NCI-H748 (cell line): ENCODE data around the gene TPO.
"Not testable (repeated sequence)": the region's sequence is repeated elsewhere in the genome, so short reads cannot be mapped to it uniquely, and the experiment has no call there.

Experiments used
- DNase-seq: peaks from one replicate; lab custom pipeline; 2025; ENCODE audit not compliant: unreplicated experiment; lab: John Stamatoyannopoulos, UW

TPO gene

GRCh38 chr2:1482253-1482675, 69.0 kb downstream of the TPO start:
- DNase-seq, result no peak

- DNase-seq, result no peak
Measured at GRCh38 chr2:1482981-1483380, 69.7 kb downstream of the TPO start.

DNA sequence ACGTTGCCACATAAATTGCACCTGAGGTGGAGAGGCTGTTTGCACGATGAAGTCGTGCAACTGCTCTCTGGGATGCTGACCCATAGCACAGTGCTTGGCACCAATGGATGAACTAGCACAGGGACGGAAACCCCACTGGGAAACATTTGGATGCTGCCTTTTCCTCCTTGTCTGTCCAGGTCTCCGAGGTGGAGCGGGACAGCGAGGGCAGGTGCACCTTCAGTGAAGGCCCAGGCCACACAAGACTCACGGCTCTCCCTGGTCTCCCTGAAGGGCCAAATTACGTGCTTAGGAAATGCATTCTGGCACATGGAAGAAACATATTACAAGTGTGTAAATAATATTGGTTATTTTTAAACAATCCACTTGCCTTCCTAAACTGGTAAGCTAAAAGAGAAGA, 70.3 kb downstream of the TPO start:
- no peak for DNase-seq

GRCh38 chr2:1484131-1484884, 71.0 kb downstream of the TPO start:
- no peak for DNase-seq

GRCh38 chr2:1486670-1487069, 73.4 kb downstream of the TPO start:
- DNase-seq, result no peak

GRCh38 chr2:1487758-1488157, 74.5 kb downstream of the TPO start:
- no peak for DNase-seq

- no peak for DNase-seq
Measured at GRCh38 chr2:1488181-1488671, 75.0 kb downstream of the TPO start.

DNA sequence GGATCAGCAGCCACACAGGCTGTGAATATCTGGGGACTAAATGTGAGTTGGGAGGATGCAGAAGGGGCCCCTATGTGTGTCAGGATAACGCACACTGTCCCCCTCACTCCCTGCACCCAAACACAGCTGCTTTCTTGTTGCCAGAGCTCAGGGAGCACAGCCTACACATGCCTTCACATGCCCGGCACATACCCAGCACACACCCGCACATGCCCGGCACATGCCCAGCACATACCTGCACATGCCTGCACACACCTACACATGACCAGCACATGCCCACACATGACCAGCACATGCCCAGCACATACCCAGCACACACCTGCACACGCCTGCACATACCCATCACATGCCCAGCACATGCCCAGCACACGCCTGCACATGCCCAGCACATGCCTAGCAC, 75.6 kb downstream of the TPO start:
- DNase-seq, result no peak

DNA sequence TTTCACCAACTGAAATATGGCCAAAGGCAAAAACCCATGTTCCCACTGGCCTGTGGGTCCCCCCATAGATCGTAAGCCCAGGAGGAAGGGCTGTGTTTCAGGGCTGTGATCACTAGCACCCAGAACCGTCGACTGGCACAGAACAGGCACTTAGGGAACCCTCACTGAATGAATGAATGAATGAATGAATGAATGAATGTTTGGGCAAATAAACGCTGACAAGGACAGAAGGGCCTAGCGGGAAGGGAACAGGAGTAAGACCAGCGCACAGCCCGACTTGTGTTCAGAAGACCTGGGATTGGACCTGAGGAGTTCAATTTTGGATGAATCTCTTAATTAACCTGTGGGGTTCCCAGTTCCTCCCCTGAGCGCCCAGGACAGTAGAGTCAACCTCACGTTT, 76.2 kb downstream of the TPO start:
- DNase-seq, result no peak

- not testable (repeated sequence) for DNase-seq
Measured at GRCh38 chr2:1490381-1490780, 77.1 kb downstream of the TPO start.

DNA sequence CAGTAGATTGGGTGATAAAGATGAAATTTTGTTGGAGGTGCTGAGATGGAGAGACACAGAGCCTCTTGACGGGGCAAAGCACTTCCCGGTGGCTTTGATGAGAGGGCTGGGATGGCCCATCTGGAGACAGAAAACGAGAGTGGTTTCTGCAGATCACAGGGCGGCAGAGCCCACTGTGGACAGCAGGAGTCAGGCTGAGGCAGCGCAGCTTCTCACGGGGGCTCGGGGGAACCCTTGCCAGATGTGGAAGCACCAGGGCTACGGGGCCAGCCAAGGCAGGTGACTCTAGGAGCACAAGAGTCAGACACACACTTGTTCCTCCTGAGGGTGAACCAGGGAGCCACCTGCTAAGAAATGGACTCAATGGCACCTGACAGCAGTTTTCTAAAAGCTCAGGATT, 78.5 kb downstream of the TPO start:
- no peak for DNase-seq

GRCh38 chr2:1492231-1492630, 79.0 kb downstream of the TPO start:
- not testable (repeated sequence) for DNase-seq

DNA sequence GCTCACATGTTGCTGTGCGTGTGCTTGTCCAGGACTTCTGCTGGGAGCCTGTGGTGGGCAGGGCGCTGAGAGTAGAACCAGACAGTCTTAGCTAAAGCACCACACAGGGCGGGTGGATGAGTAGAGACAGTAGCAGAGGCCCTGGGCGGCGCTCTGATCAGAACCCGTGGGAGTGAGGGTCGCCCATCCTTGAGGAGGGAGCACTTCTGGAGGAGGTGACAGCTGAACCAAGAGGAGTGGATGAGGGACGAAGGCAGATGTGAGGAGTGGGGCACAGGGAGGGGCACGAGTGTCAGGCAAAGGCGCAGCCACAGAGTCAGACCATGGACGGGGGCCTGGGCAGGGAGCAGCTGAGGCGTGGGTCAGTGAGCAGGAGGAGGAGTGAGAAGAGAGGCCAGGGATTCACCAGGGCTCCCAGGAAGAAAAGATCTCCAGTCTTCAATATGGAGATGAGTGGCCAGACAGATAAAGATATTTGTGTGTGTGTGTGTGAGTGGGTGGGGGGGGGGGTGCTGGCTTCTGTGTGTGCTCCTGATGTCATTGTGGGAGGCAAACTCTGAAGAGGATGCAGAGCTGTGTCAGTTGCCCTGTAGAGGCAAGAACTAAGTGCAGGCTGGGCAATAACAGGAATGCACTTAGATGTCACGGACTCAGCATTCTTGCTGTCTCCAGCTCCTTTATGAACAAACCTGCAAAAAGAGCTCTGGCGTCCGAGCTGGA, 79.6 kb downstream of the TPO start:
- DNase-seq, result no peak

DNA sequence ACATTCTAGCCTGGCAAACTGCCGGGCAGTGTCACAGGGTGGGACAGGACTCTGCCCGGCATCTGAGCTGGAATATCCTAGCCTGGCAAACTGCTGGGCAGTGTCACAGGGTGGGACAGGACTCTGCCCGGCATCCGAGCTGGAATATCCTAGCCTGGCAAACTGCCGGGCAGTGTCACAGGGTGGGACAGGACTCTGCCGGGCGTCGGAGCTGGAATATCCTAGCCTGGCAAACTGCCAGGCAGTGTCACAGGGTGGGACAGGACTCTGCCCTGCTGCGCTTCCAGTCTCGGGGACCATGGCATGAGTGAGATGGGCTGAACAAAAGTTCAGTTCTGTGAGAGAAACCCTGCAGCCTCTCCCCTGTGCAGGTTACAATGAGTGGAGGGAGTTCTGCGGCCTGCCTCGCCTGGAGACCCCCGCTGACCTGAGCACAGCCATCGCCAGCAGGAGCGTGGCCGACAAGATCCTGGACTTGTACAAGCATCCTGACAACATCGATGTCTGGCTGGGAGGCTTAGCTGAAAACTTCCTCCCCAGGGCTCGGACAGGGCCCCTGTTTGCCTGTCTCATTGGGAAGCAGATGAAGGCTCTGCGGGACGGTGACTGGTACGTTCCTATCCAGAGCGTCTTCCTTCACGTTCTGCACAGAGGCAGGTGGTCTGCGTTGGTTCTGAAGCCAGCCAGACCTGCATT, 80.3 kb downstream of the TPO start:
- no peak for DNase-seq

DNA sequence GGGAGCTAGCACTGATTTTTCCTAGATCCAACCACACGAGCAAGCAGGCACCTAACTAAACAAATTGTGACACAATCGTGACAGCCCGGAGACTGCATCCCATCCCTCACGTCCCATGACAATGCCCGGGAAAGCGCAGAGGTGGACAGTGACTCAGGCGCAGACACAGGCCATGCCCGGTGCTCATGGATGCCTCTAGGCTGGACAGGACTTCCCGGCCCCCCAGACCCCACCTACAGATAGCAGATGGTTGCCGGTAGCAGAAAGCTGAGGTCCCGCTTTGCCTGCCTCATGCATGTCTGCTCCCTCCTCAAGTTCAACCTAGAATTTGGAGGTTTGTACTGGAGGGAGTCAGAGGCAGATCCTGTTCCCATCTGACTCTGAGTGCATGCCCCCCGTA, 81.0 kb downstream of the TPO start:
- no peak for DNase-seq

GRCh38 chr2:1494906-1495305, 81.6 kb downstream of the TPO start:
- no peak for DNase-seq

DNA sequence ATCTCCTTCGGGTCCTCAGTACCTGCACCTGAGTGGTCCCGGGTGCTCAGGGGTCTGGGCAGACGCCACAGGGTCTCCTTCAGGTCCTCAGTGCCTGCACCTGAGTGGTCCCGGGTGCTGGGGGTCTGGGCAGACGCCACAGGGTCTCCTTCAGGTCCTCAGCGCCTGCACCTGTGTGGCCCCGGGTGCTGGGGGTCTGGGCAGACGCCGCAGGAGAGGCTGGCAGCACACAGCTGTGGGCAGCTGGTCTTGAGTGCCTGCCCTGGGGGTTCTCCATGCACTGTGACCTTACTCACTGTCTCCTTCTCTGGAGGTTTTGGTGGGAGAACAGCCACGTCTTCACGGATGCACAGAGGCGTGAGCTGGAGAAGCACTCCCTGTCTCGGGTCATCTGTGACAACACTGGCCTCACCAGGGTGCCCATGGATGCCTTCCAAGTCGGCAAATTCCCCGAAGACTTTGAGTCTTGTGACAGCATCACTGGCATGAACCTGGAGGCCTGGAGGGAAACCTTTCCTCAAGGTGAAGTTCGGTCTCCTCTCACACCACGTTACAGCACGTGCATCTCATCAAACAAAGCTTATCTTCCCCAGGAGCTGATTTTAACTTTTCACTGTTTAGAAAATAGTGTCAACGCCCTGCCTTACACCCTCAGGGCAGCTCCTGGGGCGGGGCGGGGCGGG, 82.6 kb downstream of the TPO start:
- no peak for DNase-seq

- no peak for DNase-seq
Measured at GRCh38 chr2:1496359-1496821, 83.1 kb downstream of the TPO start.

- DNase-seq, result no peak
Measured at GRCh38 chr2:1497122-1497611, 83.9 kb downstream of the TPO start.

DNA sequence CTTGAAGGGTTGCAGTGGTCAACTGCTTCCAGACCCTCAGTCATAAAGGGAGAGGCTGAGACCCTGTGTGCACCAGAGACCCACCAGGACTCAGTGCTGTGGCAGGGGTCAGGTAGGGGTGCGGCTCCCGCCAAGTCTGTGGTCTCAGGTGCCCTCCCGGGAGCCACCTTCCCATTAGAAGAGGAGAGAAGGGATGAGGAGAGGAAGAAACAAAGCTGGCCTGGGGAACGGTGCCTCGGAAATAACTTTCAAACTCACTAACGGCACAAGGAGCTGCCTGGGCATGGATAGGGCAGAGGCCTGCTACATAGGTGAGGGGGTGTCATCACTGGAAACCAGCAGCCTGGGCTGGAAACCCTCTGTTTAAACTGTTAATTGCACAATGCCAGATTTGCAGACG, 84.9 kb downstream of the TPO start:
- no peak for DNase-seq
